UCSD-AML1 (cell line): ENCODE results near the gene RNU5B-1.

Source experiments
- DNase-seq: peaks from one replicate; lab custom pipeline; 2025; ENCODE audit not compliant: unreplicated experiment; lab: John Stamatoyannopoulos, UW

Gene RNU5B-1

DNA sequence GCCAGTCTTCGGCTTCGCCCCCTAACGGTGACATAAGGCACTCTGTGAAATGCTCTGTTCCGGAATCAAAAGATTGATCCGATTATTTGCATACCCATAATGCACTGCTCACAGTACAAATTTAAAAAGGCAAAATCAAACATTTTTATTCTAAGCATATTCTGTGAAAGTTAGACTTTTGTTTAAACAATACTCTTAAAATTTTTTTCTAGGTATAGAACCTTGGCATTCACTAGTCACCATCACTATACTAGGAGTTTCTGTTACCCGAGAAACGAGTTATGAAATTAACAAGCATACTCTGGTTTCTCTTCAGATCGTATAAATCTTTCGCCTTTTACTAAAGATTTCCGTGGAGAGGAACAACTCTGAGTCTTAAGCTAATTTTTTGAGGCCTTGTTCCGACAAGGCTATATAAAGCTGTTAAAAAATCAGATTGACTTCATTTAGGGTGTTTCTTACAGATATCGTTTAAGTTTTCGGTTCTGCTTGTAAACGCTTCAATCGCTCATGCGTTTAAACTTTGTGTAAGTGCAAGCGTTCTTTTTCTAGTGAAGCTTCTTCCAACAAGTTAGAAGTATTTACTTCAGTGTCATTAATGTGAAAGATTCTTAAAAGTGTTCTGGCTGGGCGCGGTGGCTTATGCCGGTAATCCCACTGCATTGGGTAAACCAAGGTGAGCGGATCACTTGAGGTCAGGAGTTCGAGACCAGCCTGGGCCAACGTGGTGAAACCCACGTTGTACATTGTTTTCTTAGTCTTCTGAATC lies at the start of gene RNU5B-1:
Gene RNU5B-1 (plus strand): TSS at position 297 of the 769 bp plus-strand sequence.
- DNase-seq: peak; percentile 76

- DNase-seq: no peak
Observed at GRCh38 chr15:65254758-65255157, 49.7 kb upstream of the RNU5B-1 start.

DNA sequence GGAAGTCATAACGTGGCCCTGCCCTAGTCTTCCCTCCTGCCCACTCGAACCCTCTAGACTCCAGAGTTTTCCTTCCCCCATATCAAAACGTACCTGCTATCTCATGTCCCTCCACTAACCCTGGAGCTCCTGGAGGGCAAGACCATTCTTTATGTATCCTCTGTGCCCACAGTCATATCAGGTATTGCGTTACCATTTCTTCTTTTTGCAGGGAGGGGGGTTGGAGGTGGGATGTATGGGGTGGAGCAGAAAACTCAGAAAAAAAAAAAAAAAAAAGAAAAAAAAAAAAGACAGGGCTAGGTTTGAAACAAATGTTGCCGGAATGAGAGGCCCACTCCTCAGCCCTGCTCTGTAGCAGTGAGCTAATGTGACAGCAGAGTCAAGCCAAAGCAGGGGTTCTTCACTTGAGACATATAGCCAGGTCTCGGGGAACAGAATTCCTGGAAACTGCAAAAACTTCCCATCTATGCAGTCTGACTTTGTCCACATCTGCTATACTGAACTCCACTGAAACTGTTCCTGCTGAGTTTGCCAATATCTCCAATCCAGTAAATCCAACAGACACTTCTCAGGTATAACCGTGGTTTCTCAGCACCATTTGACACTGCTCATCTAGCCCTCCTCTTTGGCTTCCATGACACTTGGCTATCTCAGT lies 48.9 kb upstream of the RNU5B-1 start:
- no peak for DNase-seq

- no peak for DNase-seq
Observed at GRCh38 chr15:65258375-65259262, 45.9 kb upstream of the RNU5B-1 start.

GRCh38 chr15:65259367-65259797 lies 45.1 kb upstream of the RNU5B-1 start:
- no peak for DNase-seq

DNA sequence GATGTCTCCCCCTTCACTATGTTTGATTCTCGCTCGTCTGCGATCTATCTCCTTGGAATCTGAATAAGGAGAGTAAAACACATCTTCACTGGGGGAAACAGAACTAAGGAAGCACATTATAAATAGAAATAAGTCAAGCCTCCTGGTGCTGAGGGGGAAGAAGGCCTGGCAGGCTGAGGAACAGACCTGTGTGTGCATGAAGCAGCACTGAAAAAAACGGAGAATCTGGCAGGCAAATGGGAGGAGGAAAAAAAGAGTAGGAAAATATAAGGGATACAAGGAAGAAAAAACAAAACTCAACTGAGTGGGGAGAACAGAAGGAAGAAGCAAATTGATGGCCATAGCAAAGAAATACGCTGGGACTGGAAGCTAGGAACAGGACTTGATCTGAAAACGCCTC lies 43.5 kb upstream of the RNU5B-1 start:
- DNase-seq: no peak

GRCh38 chr15:65263313-65263712 lies 41.2 kb upstream of the RNU5B-1 start:
- no peak for DNase-seq

GRCh38 chr15:65264863-65265430 lies 39.5 kb upstream of the RNU5B-1 start:
- DNase-seq: no peak

GRCh38 chr15:65266469-65266868 lies 38.0 kb upstream of the RNU5B-1 start:
- no peak for DNase-seq

GRCh38 chr15:65268411-65268810 lies 36.1 kb upstream of the RNU5B-1 start:
- DNase-seq: no peak

DNA sequence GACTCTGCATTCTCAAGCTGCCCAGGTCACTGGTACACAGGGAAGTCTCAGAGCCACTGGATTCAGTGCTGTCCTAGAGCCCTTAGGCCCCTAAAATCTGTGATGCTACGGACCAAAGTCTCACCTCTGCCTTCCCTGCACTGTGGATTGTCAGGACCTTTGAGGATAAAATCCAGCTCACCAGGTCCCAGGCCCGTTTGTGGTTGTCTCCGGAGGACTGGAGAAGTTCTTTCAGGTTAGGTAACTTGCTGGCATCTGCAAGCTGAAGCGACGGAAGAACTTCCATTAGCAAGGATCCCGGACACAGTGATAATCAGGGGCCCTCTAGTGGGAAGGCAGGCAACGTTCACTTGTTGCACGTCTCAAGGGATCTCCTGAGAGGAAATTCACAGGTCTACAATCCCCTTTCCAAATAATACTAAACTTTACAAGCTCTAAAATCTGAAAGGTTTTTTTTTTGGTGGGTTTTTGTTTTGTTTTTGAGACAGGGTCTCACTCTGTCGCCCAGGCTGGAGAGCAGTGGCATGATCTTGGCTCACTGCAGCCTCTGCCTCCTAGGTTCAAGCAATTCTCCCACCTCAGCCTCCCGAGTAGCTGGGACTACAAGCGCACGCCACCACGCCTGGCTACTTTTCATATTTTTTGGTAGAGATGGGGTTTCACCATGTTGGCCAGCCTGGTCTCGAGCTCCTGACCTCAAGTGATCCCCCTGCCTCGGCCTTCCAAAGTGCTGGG lies 33.5 kb upstream of the RNU5B-1 start:
- DNase-seq: peak; percentile 34

- DNase-seq: no peak
Observed at GRCh38 chr15:65275104-65275727, 29.3 kb upstream of the RNU5B-1 start.

- no peak for DNase-seq
Observed at GRCh38 chr15:65275728-65276126, 28.8 kb upstream of the RNU5B-1 start.

DNA sequence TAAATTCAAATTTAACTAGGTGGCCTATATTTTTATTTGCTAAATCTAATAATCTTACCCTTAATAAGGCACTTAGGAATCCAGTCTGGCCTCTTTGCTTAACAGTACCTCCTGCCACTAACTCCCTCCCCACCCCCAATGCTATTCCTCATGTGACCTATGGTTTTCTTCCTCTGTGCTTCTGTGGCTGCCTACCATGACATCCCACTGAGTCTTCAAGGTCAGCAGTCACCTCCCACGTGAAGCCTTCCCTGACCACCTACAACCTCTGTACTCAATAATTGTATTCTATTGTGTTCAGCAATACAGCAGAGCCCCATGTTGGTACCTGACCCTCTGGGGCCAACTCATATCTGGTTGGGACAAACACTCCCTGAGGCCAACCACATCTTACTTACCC lies 27.5 kb upstream of the RNU5B-1 start:
- no peak for DNase-seq

GRCh38 chr15:65278480-65278879 lies 26.0 kb upstream of the RNU5B-1 start:
- no peak for DNase-seq

DNA sequence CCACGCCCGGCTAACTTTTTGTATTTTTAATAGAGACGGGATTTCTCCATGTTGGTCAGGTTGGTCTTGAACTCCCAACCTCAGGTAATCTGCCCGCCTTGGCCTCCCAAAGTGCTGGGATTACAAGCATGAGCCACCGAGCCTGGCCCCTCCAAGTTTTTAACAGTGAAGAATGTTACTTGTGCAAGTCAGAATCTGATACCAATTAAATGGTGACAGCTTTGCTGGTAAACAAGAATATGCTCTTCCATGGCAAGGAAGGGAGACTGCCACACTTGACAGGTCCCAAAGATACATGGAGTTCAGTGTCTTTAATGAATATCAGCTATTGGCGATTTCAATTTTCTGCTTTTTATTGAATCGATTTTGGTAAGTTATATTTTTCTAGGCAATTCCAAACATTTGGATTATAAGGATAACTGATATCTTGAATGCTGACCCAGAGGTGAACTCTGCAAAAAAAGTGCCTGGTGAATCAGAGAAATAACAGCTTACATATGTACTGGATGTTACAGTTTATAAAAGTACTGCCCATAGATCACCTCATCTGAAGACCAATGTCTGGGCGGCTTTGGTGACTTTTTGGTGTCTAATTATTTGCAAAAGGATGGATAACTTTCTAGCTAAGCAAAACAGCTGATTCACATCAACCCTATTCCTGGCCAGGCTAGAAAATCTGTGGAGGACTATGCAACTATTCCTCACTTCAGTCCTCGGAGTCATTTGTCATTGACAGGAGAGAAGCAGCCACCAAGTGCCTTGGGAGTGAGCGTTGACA lies 19.0 kb upstream of the RNU5B-1 start:
- no peak for DNase-seq

- peak; percentile 60 for DNase-seq
Observed at GRCh38 chr15:65286069-65286703, 18.3 kb upstream of the RNU5B-1 start.

DNA sequence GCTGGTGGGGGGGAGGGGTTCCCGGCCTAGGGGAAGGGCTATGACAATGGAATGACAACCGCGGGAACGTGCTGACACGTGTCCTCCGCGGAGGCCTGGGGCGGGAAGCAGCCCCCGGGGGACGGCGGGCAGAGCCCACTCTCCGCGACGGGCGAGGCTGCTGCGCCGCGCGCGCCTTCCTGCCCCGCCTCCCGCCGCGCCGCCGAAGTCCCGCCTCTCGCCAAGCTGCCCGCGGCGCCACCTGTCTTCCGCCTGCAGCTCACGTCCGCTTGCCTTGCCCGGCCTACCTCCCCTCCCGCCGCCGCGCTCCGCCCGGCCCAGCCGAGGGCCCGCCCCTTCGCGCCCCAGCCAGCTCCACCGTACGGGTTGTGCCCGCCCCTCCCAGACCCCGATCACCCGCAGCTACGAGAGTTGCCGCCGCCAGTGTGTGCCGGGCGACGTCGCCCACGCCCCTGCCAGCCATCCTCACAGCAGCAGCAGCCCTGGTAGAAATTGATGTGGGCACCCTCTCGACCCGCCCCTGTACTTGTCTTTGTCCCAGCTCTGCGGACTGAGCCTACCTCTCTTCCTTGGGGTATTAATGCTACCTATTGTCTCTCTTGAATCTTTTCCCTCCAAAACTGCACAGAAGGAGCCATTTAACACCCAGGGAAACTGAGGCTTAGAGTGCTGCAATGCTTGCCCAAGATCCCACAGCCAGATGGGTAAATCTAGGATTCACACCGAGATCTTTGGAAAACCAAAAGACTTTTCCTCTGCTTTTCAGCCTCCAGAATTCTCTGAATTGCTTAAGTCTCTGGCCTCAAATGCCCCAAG lies 17.6 kb upstream of the RNU5B-1 start, which contains the start of gene PARP16:
Gene PARP16 (minus strand): TSS at position 180 of the 816 bp plus-strand sequence. CDS start 457 bp downstream, outside the sequence.
- peak; percentile 88 for DNase-seq
